IMR-90 (cell line): ENCODE data around the gene SURF6. TPM values are rescaled to one million over a fixed set of nuclear protein-coding genes. Genes with fewer than 3 reads are reported as not detected.

Experiments
- ATAC-seq: fragments of 200-7000 bp; cut with Tn5 transposase; 2 replicates; pipeline ENCODE4 v1.9.1; 2020; ENCODE audit warnings: low read depth, mild to moderate bottlenecking, moderate library complexity
- BruUV-seq: library from RNA; stranded (reverse); fragments of 400-500 nt; replicated peaks from 2 replicates; lab custom pipeline; 2021; lab: Mats Ljungman, UMichigan
- CTCF ChIA-PET: fragments of 300-600 bp; formaldehyde crosslinking; extraction: SDS; loops from one replicate; lab custom pipeline; 2021; ENCODE audit warnings: antibody characterized with exemption; lab: Yijun Ruan, JAX
- POLR2A ChIA-PET: fragments of 300-600 bp; sonication (Branson Sonifier 250); formaldehyde crosslinking; loops from one replicate; lab custom pipeline; 2022; ENCODE audit warnings: antibody characterized with exemption; ENCODE audit not compliant: unreplicated experiment; lab: Charles Lee
- DNase-seq: peaks from one replicate; pipeline ENCODE4 v3.0.0; 2013
- H2AFZ ChIP-seq: replicated peaks from 2 replicates; pipeline ENCODE3; 2013; ENCODE audit warnings: low read length, mild to moderate bottlenecking; ENCODE audit not compliant: poor library complexity
- H2AK5ac ChIP-seq: 2 replicates; pipeline ENCODE4 v1.6.1; 2013; ENCODE audit warnings: low read depth, low read length, inconsistent platforms
- H2AK9ac ChIP-seq: replicated peaks from 2 replicates; pipeline ENCODE3; 2013; ENCODE audit warnings: mild to moderate bottlenecking, low read depth, low read length, moderate library complexity; ENCODE audit not compliant: poor library complexity
- H2BK120ac ChIP-seq: 2 replicates; pipeline ENCODE4 v1.6.1; 2013; ENCODE audit warnings: low read depth, low read length, inconsistent platforms
- H2BK15ac ChIP-seq: 3 replicates; pipeline ENCODE4 v1.6.1; 2013; ENCODE audit warnings: low read depth, low read length, inconsistent platforms
- H2BK20ac ChIP-seq: 2 replicates; pipeline ENCODE4 v1.6.1; 2013; ENCODE audit warnings: low read depth, mild to moderate bottlenecking, inconsistent platforms, low read length, moderate library complexity
- H2BK5ac ChIP-seq: 2 replicates; pipeline ENCODE4 v1.6.1; 2013; ENCODE audit warnings: mild to moderate bottlenecking, low read depth, low read length, inconsistent platforms; ENCODE audit not compliant: poor library complexity, severe bottlenecking
- H3K14ac ChIP-seq: replicated peaks from 2 replicates; pipeline ENCODE4 v1.6.1; 2013; ENCODE audit warnings: low read depth, low read length, inconsistent platforms
- H3K18ac ChIP-seq: 2 replicates; pipeline ENCODE4 v1.6.1; 2013; ENCODE audit warnings: low read depth, low read length, control low read depth
- H3K23ac ChIP-seq: 2 replicates; pipeline ENCODE4 v1.6.1; 2013; ENCODE audit warnings: low read depth, low read length, inconsistent platforms
- H3K27ac ChIP-seq: 2 replicates; pipeline ENCODE4 v1.5.1; 2013; ENCODE audit warnings: mild to moderate bottlenecking, control low read depth, low read length; ENCODE audit not compliant: insufficient read depth
- H3K27me3 ChIP-seq: 2 replicates; pipeline ENCODE4 v1.6.1; 2013; ENCODE audit warnings: low read length; ENCODE audit not compliant: control insufficient read depth, insufficient read depth
- H3K36me3 ChIP-seq: 2 replicates; pipeline ENCODE4 v1.6.1; 2013; ENCODE audit warnings: low read length, mixed read lengths; ENCODE audit not compliant: control insufficient read depth, insufficient read depth
- H3K4ac ChIP-seq: 2 replicates; pipeline ENCODE4 v1.6.1; 2013; ENCODE audit warnings: low read depth, low read length, inconsistent platforms
- H3K4me1 ChIP-seq: 2 replicates; pipeline ENCODE4 v1.6.1; 2013; ENCODE audit warnings: low read length, mixed read lengths; ENCODE audit not compliant: control insufficient read depth, insufficient read depth
- H3K4me2 ChIP-seq: 2 replicates; pipeline ENCODE4 v1.6.1; 2013; ENCODE audit warnings: low read depth, mild to moderate bottlenecking, control low read depth, low read length, moderate library complexity
- H3K4me3 ChIP-seq: 2 replicates; pipeline ENCODE4 v1.5.1; 2013; ENCODE audit warnings: low read depth, mild to moderate bottlenecking, control low read depth, low read length, moderate library complexity; ENCODE audit not compliant: insufficient read depth
- H3K56ac ChIP-seq: 2 replicates; pipeline ENCODE4 v1.6.1; 2013; ENCODE audit warnings: low read length, inconsistent platforms; ENCODE audit not compliant: insufficient read depth; ENCODE audit errors: extremely low read depth
- H3K79me1 ChIP-seq, 2 experiments: 2 replicates each; pipeline ENCODE4 v1.6.1; 2013; ENCODE audit warnings: low read length in 2 of 2, inconsistent platforms in 1 of 2, low read depth in 1 of 2
- H3K9ac ChIP-seq: 2 replicates; pipeline ENCODE4 v1.6.1; 2013; ENCODE audit warnings: low read depth, low read length, control low read depth
- H3K9me1 ChIP-seq: 2 replicates; pipeline ENCODE4 v1.6.1; 2013; ENCODE audit warnings: low read length, inconsistent platforms; ENCODE audit not compliant: insufficient read depth
- H3K9me3 ChIP-seq: 2 replicates; pipeline ENCODE4 v1.6.1; 2013; ENCODE audit warnings: low read length; ENCODE audit not compliant: control insufficient read depth, insufficient read depth
- H4K20me1 ChIP-seq: 2 replicates; pipeline ENCODE4 v1.6.1; 2013; ENCODE audit warnings: low read length, inconsistent platforms; ENCODE audit not compliant: insufficient read depth
- H4K5ac ChIP-seq: 2 replicates; pipeline ENCODE4 v1.6.1; 2013; ENCODE audit warnings: mild to moderate bottlenecking, low read depth, low read length, control low read depth
- H4K8ac ChIP-seq, 2 experiments: 2 replicates each; pipeline ENCODE4 v1.6.1; 2013; ENCODE audit warnings: low read depth in 2 of 2, low read length in 2 of 2, control low read depth in 1 of 2, inconsistent platforms in 1 of 2
- H4K91ac ChIP-seq: 2 replicates; pipeline ENCODE4 v1.6.1; 2013; ENCODE audit warnings: low read depth, low read length, inconsistent platforms; ENCODE audit not compliant: insufficient read depth
- BHLHE40 ChIP-seq: fragments of 150-350 bp; IDR thresholded peaks from 2 replicates; pipeline ENCODE4 v1.6.1; 2016; ENCODE audit warnings: mild to moderate bottlenecking, low read depth, low read length
- CHD1 ChIP-seq: IDR thresholded peaks from 2 replicates; pipeline ENCODE4 v1.6.1; 2012; ENCODE audit warnings: low read depth, low read length, improper control_type of control experiment
- CTCF ChIP-seq: conservative IDR thresholded peaks from 2 replicates; pipeline ENCODE4 v1.5.1; 2012; ENCODE audit warnings: mild to moderate bottlenecking, low read depth, low read length, improper control_type of control experiment
- ELK1 ChIP-seq: fragments of 150-350 bp; IDR thresholded peaks from 2 replicates; pipeline ENCODE4 v1.6.1; 2016; ENCODE audit warnings: low read depth, mild to moderate bottlenecking, low read length, moderate library complexity, borderline replicate concordance
- FOS ChIP-seq: fragments of 150-350 bp; IDR thresholded peaks from 2 replicates; pipeline ENCODE4 v1.6.1; 2016; ENCODE audit warnings: low read depth, low read length
- MAFK ChIP-seq: IDR thresholded peaks from 2 replicates; pipeline ENCODE4 v1.6.1; 2012; ENCODE audit warnings: low read depth, low read length, improper control_type of control experiment
- MAZ ChIP-seq: IDR thresholded peaks from 2 replicates; pipeline ENCODE4 v1.6.1; 2012; ENCODE audit warnings: low read depth, mild to moderate bottlenecking, low read length, improper control_type of control experiment, moderate library complexity, borderline replicate concordance
- NFE2L2 ChIP-seq: fragments of 150-350 bp; IDR thresholded peaks from 2 replicates; pipeline ENCODE4 v1.6.1; 2016; ENCODE audit warnings: low read depth, mild to moderate bottlenecking, low read length
- POLR2A ChIP-seq: IDR thresholded peaks from 2 replicates; pipeline ENCODE4 v1.6.1; 2012; ENCODE audit warnings: mild to moderate bottlenecking, low read depth, low read length
- RAD21 ChIP-seq: IDR thresholded peaks from 2 replicates; pipeline ENCODE4 v1.6.1; 2012; ENCODE audit warnings: low read length, improper control_type of control experiment
- RFX5 ChIP-seq: IDR thresholded peaks from 2 replicates; pipeline ENCODE4 v1.8.0; 2012; ENCODE audit warnings: low read depth, mild to moderate bottlenecking, low read length, moderate library complexity
- SMC3 ChIP-seq: fragments of 150-350 bp; IDR thresholded peaks from 2 replicates; pipeline ENCODE4 v1.6.1; 2016; ENCODE audit warnings: low read depth, mild to moderate bottlenecking, antibody characterized with exemption, low read length, moderate library complexity
- USF2 ChIP-seq: fragments of 150-350 bp; IDR thresholded peaks from 2 replicates; pipeline ENCODE4 v1.6.1; 2017; ENCODE audit warnings: mild to moderate bottlenecking, antibody characterized with exemption, low read length, low read depth
- WGBS, 2 experiments: methylation state at CpG; one replicate each; pipeline versions ENCODE4 v1.1.5 to v1.1.7; 2013; ENCODE audit warnings: missing lambda C conversion rate in 2 of 2; ENCODE audit not compliant: insufficient read length in 1 of 2; ENCODE audit errors: extremely low coverage in 2 of 2; 5-methylcytosine and 5-hydroxymethylcytosine counted together
- dilution Hi-C: fragments of 300-500 bp; cut with HindIII; formaldehyde crosslinking; loops from one replicate; pipeline ENCODE4 v1.14.3; 2018; ENCODE audit warnings: low sequenced_read_pairs; ENCODE audit not compliant: unreplicated experiment
- in situ Hi-C: fragments of 300-500 bp; cut with MboI; formaldehyde crosslinking; loops from 3 replicates; pipeline ENCODE4 v1.14.3; 2019; ENCODE audit warnings: low sequenced_read_pairs, inconsistent platforms, mixed read lengths
- intact Hi-C: fragments of 100-400 bp; cut with micrococcal nuclease; formaldehyde crosslinking; loops from 2 replicates; pipeline ENCODE4 v1.10.0; 2022
- polyA plus RNA-seq, 3 experiments: library from polyadenylated mRNA; depleted of rRNA; stranded (reverse); fragments of >200 nt; gene quantifications; 2 replicates each; pipeline ENCODE4 v1.2.3, GENCODE V29; 2012; ENCODE audit warnings: low replicate concordance in 1 of 3
- total RNA-seq: library from RNA; depleted of rRNA; stranded (reverse); fragments of >200 nt; gene quantifications from 2 replicates; pipeline ENCODE4 v1.2.3, GENCODE V29; 2012

Gene SURF6
- total and polyA plus RNA-seq, 2 of the 4 experiments (the other 2 are of a cell fraction) = 6.1 to 12.8 TPM

- no peak for DNase-seq
- H3K36me3 ChIP-seq = peaks cover 62% of the 10 kb centered on the region
- intact Hi-C loops (no loop called here), dilution Hi-C loops (no loop called here), in situ Hi-C loops (no loop called here)
- no TSS peak for BruUV-seq
- no peak overlapping the region; a peak in 1 of 4 replicates for H4K8ac ChIP-seq
- no peak overlapping the region for H4K5ac ChIP-seq
- H4K91ac ChIP-seq = no peak overlapping the region
- no peak overlapping the region for H2BK120ac ChIP-seq
- 95% methylated on average over 4 of the region's 13 CpGs; no CpG with 5 or more reads in 1 of the 2 experiments for whole genome bisulfite sequencing, 2 experiments
- ATAC-seq = no peak
- POLR2A ChIA-PET = no interaction called here
- no peaks in the 10 kb centered on the region; the same call in none of the 2 replicates for H3K9me1 ChIP-seq
- no peak overlapping the region for H3K18ac ChIP-seq
- no peaks in the 10 kb centered on the region for H3K9me3 ChIP-seq
- H2BK15ac ChIP-seq = no peak overlapping the region
- TF ChIP-seq POLR2A = no peak
- no peak for TF ChIP-seq FOS
- TF ChIP-seq MAZ = no peak
- no peak for TF ChIP-seq SMC3
- TF ChIP-seq RFX5 = no peak
- TF ChIP-seq ELK1 = no peak
- no peak for TF ChIP-seq NFE2L2
- no peak for TF ChIP-seq CTCF
- no peak for TF ChIP-seq MAFK
- no peak for TF ChIP-seq RAD21
- TF ChIP-seq BHLHE40 = no peak
- no peak for TF ChIP-seq CHD1
- no peak for TF ChIP-seq USF2
- no peak overlapping the region for H3K23ac ChIP-seq
- H3K14ac ChIP-seq = no peak overlapping the region
- no peaks in the 10 kb centered on the region for H3K27me3 ChIP-seq
- no peak overlapping the region for H2BK20ac ChIP-seq
- H3K56ac ChIP-seq = no peak overlapping the region
- CTCF ChIA-PET = no interaction called here
- peaks cover 76% of the 10 kb centered on the region for H4K20me1 ChIP-seq
- H3K4me3 ChIP-seq = no peak overlapping the region
- H2AFZ ChIP-seq = no peak overlapping the region
- peaks cover 10% of the 10 kb centered on the region; the same call in 1 of the 2 replicates for H3K4me1 ChIP-seq
- H2BK5ac ChIP-seq = no peak overlapping the region
- no peak overlapping the region for H2AK9ac ChIP-seq
- no peak overlapping the region for H3K4ac ChIP-seq
- H2AK5ac ChIP-seq = no peak overlapping the region
- H3K9ac ChIP-seq = no peak overlapping the region
- no peak overlapping the region for H3K4me2 ChIP-seq
- H3K27ac ChIP-seq = no peak overlapping the region
- peaks cover 43 to 91% of the 10 kb centered on the region in 2 experiments for H3K79me1 ChIP-seq
Observed at GRCh38 chr9:133361507-133362092, 25.6 kb upstream of the SURF6 start.
